NCI-H128 (cell line): ENCODE results near the gene INPP4B.
"Not testable (repeated sequence)": the region's sequence is repeated elsewhere in the genome, so short reads cannot be mapped to it uniquely, and the experiment has no call there.

Source experiments
- DNase-seq: peaks from one replicate; lab custom pipeline; 2025; ENCODE audit not compliant: unreplicated experiment; lab: John Stamatoyannopoulos, UW

The INPP4B gene

DNA sequence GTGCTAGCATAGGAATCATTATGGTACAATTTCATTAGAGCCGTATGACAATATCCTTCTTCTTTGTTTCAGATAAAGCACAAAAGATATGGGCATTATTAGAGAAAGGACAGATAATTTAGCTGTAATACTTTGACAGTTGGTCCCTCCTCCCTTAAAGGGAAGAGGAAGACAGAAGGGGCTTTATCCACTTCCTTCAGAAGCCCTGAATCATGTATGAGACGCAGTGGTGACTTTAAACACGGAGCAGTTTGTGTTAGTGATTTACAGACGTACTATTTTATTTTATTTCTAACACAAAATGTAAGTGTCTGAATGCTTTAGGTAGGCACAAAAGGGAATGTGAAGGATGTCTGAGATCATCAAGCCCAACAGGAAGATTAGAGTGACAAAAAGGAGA is 742.1 kb downstream of the INPP4B start:
- DNase-seq, result no peak

DNA sequence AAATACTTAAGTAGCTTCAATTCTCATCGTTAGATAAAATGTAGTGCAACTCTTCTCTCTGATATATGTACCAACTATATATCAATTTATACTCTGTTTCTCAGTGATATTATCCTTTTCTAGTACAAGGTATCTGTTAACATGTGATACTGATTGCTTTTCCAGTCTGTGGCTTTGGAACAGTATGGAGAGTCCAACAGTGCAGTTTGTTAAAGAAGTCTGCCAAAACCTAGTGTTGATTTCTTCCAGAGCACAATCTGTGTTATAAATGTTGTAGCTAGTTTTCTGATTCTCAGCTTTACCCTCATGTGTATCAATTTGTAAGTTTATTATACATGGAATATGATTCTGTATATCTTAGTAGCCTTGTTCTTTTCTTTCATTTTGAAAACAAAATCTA is 744.7 kb downstream of the INPP4B start:
- DNase-seq, result no peak

DNA sequence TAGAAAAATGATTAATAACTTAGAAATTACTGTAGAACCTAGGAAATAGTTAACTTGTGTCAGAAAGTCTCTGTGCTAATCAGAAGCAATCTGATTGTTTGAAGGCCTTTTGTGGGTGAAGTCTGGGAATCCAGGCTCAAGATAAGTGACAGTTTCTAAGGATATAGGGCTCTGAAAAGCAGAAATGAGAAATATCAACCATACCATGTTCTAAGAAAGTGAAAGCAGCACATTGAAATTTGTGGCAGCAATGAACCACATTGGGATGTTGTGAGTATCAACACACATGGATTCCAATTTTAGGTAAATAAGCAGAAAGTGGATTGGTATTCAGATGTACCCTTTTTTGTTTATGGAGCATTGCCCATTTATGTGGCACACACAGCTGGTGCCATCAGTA is 745.2 kb downstream of the INPP4B start:
- DNase-seq, result no peak

DNA sequence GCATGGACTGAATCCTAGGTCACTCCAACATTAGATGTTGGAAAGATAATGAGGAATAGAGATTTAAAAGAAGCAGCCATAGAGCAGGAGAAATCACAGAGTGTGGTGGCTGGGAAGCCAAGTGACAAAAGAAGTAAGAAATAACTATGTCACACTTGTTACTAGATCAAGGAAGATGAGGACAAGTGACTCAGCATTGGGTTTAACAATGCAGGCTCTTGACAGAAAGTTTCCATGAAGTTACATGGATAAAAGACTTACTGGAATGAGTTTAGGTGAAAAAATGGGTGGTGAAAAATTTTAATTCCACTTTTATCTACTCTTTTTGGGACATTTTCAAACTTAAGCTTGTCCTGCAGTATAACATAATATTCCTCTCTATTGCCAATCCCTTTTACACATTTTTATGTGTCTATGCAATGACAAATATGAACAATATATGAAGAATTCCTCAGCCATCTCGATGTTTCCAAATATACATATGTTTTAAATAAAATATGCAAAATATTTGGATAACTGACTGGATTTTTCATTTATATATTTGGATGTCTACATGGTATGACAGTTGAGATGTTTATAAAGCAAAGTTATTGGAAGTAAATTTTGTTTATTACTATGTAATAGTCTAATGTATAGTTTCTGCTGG is 747.1 kb downstream of the INPP4B start:
- DNase-seq, result no peak

DNA sequence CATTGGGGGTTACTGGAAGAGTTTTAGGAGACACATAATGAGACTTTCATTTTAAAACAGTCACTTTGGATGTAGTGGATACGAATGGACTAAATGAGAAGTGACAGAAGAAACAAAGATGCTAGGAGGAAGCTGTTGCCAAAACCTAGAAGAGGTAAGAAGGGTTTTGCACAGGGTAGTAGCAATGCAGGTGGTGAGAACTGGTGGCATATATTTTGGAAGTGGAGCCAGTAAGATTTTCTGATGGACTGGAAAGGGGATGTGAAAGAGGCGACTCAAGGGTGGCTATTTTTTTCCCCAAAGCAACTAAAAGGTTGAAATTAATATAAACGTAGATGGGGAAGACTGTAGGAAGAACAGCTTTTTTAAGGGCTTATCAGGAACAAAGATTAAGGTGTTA is 747.7 kb downstream of the INPP4B start:
- no peak for DNase-seq

DNA sequence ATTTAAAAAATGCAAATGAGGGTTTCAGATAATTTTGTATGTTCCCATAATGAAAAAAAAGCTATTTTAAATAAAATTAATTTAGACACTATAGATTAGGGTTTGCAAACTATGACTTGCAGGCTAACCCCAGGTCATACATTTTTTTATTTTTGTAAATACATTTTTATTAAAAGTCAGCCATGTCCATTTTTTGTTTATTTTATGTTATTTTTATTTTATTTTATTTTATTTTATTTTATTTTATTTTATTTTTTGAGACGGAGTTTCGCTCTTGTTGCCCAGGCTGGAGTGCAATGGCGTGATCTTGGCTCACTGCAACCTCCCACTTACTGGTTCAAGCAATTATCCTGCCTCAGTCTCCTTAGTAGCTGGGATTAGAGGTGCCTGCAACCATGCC is 749.1 kb downstream of the INPP4B start:
- no peak for DNase-seq

DNA sequence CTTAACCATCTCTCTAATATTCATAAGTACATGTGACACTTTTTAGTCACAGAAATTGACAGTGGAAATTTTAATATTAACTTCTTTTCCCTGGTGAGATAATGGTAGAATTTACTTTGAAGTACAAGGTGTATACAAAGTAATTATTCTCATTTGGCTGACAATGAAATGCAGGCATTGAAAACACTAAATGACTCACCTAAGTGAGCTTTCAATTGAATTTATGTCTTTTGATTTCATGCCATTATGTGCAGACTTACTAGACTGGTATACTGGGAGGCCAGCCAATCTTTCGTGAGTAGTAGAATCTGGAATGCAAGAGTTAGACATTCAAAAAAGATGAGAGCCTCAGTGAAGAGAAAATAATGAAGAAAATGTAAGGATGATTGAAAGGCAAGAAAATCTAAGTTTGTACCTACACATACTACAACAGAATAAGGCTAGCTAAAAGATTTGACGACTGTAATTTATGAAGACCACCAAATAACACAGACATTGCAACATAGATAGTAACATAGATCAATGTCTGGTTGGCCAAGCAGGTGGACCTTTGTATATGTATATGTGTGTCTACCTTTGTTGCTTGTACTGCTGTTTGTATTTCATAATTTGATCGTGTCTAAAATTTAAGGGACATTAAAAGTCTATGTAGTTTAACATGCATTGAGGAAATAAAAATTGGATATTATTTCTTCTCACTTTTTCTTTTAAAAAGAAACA is 750.1 kb downstream of the INPP4B start:
- no peak for DNase-seq

DNA sequence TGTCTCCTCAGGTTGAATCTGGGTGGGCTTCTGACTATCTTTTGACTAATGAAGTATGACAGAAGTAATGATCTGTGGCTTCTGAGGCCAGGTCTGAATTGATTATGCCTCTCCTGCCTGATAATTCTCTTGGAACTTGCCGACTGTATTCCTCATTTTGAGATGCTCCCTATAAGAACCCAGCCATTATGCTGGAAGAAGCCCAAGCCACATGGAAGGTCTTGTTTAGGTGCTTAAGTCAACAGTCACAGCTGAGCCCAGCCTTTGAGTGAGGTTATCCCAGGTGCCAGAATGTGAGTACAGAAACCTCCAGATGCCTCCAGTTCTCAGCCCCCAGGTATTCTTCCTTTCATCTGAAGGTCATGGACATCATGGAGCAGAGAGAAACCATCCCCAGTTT is 753.2 kb downstream of the INPP4B start:
- DNase-seq, result no peak

DNA sequence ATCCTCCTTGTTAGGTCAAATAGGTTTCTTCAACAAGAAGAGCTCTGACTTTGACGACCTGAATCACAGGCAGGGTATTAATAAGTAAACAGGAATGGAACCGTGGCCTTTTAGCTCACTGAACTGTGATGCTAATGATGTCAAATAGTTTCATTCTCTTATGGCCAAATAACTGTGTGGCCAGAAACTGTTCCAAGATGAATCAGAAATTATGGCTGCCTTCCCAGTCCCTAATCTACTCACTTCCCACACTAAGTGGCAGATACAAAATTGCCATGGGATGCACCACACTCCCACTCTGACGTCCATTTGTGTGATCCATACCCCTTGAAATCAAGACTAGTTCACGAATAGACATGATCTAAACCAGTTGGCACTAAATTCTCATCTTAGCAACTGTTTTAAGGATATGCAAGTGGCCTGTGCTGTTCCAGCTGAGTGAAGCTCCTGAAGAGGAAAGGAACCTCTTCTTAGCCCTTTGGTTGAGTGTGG is 754.4 kb downstream of the INPP4B start:
- no peak for DNase-seq

DNA sequence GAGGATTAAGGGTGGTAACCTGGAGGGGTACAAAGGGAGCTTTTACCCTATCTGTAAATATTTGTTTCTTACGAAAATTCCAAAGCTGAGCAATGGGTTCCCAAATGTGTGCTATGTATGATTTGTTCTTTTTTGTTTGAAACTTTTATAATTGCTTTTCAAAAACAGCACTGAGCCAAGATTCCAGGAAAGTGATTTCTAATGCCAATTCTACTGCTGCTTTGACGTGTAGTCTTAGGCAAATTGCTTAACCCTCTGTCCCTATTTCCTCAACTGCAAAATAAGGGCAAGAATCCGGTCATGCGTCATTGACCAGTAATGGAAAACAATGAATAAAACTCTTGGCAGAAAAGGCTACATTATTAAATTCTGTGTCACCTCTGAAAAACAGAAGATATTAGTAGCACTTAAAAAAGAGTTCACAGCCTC is 755.0 kb downstream of the INPP4B start:
- no peak for DNase-seq

DNA sequence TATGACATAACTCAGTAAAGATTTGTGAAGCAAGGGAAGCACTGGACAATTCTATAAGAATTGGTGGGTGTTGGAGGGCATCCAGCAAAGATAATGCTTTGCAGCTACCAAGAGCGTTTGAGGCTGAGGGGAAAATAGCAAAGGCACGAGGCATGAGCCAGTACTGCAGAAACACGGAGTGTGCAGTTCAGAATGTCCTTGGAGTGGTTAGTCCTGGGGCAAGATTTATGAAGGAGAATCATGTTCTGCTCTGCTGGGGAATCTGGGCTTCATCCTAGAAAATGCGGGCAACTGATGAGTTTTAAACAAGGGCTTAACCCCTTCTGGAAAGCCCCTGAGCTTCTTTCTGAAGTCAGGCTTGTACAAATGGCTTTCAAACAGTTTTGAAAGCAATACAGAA is 757.2 kb downstream of the INPP4B start:
- no peak for DNase-seq

DNA sequence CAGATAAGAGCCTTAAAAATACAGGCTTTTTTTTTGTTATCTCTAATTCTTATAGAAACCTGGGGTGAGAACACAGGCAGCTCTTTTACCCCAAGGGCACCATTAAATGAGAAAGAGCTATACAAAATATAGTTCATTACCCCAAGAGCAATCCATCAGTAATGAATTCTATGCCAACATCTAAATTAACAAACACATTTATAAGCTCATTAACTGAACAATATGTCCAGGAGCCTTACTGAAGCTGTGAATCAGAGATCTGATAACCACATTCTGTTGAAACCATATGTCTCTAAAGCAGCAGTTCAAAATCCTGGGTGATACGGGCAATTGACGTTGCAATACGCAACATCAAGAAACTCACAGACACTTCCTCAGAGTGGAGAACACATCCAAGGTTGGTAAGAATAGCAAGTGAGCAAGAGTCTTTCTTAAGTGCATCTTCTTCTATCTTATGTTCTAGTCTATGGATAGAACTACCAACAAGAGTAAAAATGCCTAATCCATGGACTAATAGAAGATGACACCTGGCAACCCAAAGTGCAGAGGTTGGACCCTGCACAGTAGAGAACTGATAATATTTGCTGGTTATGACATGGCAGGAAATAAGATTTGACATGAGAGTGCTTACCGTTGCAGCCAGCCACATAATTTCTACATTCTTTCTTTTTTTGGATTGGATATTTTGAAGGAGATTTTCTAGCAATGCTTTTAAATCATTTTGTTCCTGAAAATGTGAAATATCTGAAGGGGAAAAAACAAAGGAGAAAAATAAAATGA is 760.4 kb downstream of the INPP4B start:
- no peak for DNase-seq

DNA sequence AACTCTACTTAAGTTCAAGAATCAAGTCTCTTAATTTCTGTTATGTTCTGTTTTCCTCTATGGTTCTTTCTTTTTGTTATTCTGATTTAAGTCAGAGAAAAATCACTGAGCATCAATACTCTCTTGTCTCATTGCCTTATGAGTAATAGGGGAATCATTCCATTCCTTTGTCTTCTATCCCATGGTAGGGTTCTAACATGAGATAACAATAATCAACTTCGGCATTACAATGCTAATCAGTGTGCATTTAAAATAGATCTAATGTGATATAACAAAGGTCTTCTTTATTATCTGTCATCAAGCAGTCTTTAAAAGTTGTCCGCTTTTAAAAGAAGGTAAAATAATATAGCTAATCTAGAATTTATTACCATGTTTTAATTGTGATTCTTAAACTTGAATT is 762.8 kb downstream of the INPP4B start:
- DNase-seq, result no peak

DNA sequence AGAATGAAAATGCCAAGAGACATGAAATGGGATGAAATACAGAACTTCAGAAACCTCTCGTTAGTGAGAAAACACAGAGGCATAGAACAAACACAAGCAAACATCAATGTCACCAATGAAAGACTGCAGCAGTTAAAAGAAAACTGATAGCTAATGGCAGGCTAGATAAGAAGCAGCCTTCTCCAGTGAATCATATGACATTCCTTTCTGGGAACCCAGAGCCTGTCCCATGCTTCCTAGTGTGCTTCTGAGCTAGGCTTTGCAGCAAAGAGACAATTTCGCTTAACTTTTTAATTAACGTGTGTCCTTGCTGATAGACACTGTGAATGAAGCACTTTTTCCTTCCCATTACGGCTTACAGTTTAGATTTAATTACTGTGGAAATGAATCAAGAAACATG is 765.1 kb downstream of the INPP4B start:
- DNase-seq, result no peak

DNA sequence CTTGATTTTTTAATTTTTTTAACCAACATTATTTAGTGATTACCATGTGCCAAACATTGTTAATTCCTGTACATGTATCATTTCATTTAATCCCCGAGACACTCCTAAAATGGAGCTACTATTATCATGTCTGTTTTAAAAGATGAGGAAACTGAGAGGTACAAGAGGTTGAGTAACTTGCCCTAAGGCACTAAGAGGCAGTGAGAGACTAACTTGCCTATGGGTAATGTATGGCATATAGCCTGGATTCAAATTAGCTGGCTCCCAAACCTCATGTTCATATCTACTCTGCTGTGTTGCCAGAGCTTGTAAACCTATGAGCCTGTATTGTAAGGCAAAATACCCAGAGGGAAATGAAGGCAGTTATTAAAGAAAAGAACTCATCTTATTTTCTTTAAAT is 766.1 kb downstream of the INPP4B start:
- no peak for DNase-seq

DNA sequence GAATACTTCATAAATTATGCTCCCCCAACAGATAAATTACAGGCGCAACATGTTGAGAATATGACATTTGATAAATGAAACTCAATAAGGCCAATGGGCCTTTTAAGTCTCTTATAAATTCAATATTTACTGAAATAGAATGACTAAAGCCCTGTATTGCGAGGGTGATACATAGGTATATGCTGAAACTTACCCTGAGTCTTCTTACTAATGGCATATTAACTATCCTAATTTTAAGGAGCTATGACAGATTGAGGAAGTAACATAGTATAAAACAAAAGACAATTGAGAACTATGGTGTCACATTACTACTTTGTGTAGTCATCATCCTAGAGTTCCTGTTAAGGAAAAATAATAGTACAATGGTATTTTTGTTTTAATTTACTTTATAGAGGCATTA is 769.1 kb downstream of the INPP4B start:
- no peak for DNase-seq

DNA sequence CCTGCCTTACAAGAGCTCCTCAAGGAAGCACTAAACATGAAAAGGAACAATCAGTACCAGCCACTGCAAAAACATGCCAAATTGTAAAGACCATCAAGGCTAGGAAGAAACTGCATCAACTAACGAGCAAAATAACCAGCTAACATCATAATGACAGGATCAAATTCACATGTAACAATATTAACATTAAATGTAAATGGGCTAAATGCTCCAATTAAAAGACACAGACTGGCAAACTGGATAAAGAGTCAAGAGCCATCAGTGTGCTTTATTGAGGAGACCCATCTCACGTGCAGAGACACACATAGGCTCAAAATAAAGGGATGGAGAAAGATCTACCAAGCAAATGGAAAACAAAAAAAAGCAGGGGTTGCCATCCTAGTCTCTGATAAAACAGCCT is 777.8 kb downstream of the INPP4B start:
- not testable (repeated sequence) for DNase-seq

DNA sequence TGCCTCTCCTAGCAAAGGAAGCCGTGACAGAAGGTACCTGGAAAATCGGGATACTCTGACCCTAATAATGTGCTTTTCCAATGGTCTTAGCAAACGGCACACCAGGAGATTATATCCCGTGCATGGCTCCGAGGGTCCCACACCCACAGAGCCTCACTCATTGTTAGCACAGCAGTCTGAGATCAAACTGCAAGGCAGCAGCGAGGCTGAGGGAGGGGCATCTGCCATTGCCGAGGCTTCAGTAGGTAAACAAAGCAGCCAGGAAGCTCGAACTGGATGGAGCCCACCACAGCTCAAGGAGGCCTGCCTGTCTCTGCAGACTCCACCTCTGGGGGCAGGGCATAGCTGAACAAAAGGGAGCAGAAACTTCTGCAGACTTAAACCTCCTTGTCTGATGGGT is 779.5 kb downstream of the INPP4B start:
- not testable (repeated sequence) for DNase-seq

DNA sequence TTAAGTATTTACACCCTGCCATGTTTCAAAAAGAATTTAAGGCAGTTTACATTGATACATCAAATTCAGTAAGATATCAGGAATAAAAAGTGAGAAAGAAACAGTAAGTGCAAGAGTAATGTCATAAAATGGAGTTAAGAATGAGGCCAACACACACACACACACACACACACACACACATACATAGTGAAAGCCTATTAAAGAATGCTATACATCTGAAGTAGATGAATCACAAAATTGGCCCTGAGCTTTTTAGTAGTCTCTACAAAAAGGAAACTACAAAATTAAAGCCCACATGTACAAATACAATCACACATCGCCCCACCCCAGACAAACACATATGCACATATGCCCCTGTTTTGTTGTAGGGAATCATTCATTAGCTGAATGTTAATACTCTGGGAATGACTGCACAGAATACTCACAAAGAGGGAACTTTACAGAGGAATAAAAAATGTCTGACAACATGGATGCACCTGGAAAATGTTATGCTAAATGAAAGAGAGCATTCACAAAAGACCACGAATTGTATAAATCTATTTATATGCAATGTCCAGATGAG is 780.9 kb downstream of the INPP4B start:
- no peak for DNase-seq

DNA sequence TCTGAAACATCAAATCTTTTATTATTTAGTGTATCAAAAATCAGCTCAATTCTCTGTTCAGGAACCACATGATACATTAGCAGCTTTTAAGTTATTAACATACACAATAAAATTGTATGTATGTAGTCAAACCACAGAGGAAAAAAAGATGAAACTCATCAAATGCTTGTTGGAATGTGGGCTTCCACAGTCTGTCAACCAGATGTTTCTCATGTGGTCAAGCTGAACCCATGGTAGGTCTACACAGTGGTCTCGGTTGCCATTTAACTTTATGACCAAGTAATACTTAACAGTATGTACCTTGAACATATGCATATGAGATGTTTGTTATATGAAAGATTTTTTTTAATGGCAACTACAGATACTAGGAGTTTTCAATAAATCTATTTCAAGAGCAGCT is 781.9 kb downstream of the INPP4B start:
- DNase-seq, result no peak

DNA sequence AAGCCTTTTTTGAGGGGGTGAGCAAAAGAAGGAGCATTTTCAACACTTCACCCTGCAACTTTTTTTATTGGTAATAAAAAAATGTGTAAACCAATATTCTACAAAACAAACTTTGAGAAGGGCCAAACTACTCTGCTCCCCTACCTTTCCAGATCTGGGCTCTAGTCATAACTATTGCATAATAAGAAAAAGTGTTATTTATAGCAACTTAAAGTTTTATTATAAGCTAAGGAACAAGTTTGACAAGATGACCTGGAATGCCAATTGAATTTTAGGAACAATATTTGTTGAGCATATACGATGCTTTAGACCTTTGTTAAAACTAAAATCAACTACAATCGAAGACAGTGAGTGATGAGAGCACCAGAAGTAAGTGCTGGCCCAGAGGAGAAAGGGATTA is 800.1 kb downstream of the INPP4B start:
- DNase-seq, result no peak

DNA sequence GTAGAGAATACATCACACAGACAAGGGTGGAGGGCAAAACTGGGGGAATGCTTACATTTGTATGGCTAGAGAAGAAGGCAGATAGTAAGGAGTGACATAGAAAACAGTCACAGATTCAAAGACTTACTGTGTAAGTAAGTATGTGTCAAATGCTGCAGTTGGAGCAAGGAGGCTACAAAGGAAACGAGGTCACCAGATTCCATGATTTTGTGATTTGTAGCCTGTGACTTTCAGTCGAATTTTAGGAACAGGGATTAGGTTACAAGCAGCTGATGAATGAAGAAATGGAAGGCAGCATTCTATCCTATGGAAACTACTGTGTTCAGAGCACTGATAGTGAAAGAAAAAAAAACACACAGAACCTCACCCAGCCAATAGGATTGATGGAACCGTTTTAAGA is 801.8 kb downstream of the INPP4B start:
- DNase-seq, result no peak
